Stomach (tissue), 9 donors: ENCODE measurements around the gene SMARCB1. TPM values are rescaled to one million over a fixed set of nuclear protein-coding genes. Genes with fewer than 3 reads are reported as not detected.
A peak's percentile ranks its signal among the peaks of the same experiment; 100 is the strongest.
"Not testable (repeated sequence)": the region's sequence is repeated elsewhere in the genome, so short reads cannot be mapped to it uniquely, and the experiment has no call there.

Experiments
- DNase-seq, 2 donors: peaks; one replicate each; pipeline versions ENCODE4 v3.0.0 to v3.0.0-alpha.2; 2013 to 2019
- H3K27ac ChIP-seq, 5 donors: fragments of 200-600 bp in 4 of 5; sonication (generic) in 4 of 5; one replicate each; pipeline ENCODE4 v1.5.1; 2013 to 2019; ENCODE audit warnings: mild to moderate bottlenecking in 1 of 5, moderate library complexity in 1 of 5
- H3K27me3 ChIP-seq, 3 donors: fragments of 200-600 bp; sonication (generic); one replicate each; pipeline ENCODE4 v1.5.1; 2017 to 2019; ENCODE audit warnings: mixed run types in 1 of 3
- H3K36me3 ChIP-seq, 4 donors: fragments of 200-600 bp; sonication (generic); 1 replicate in 3 of 4; 2 replicates in 1 of 4; pipeline ENCODE4 v1.5.1; 2016 to 2019
- H3K4me1 ChIP-seq, 4 donors: fragments of 200-600 bp; sonication (generic); one replicate each; pipeline ENCODE4 v1.5.1; 2016 to 2019
- H3K4me3 ChIP-seq, 4 donors: fragments of 200-600 bp; sonication (generic) in 3 of 4; one replicate each; pipeline ENCODE4 v1.5.1; 2016 to 2019; ENCODE audit warnings: mild to moderate bottlenecking in 1 of 4
- H3K9me3 ChIP-seq, 4 donors: fragments of 200-600 bp; sonication (generic); one replicate each; pipeline ENCODE4 v1.5.1; 2016 to 2019
- CTCF ChIP-seq, 7 experiments: fragments of 450-650 bp in 4 of 7; fragments of 200-600 bp in 3 of 7; sonication (generic) in 3 of 7; IDR thresholded peaks; one replicate each; pipeline ENCODE4 v1.5.1; 2016 to 2019; ENCODE audit warnings: antibody characterized with exemption in 7 of 7, control low read depth in 2 of 7, mild to moderate bottlenecking in 1 of 7
- EP300 ChIP-seq: sonication (generic); formaldehyde crosslinking; IDR thresholded peaks from one replicate; pipeline ENCODE4 v1.6.1; 2017; ENCODE audit warnings: antibody characterized with exemption
- POLR2A ChIP-seq, 4 donors: fragments of 450-650 bp; IDR thresholded peaks; one replicate each; pipeline ENCODE4 v1.6.1; 2016; ENCODE audit warnings: antibody characterized with exemption in 4 of 4, control low read depth in 2 of 4, mild to moderate bottlenecking in 1 of 4, moderate library complexity in 1 of 4
- POLR2AphosphoS5 ChIP-seq, 3 donors: sonication (generic); formaldehyde crosslinking; IDR thresholded peaks; one replicate each; pipeline ENCODE4 v1.6.1; 2016; ENCODE audit warnings: antibody characterized with exemption in 3 of 3
- WGBS, 5 donors: extraction: QIAGEN DNeasy Blood & Tissue Kit in 3 of 5; methylation state at CpG; one replicate each; pipeline versions ENCODE4 v1.1.5 to v1.1.7; 2013 to 2018; 5-methylcytosine and 5-hydroxymethylcytosine counted together
- intact Hi-C: fragments of 100-400 bp; cut with DNase I; formaldehyde crosslinking; loops from one replicate; pipeline ENCODE4 v1.15.1; 2023; ENCODE audit warnings: low total_unique reads
- polyA plus RNA-seq, 3 donors: library from polyadenylated mRNA; stranded (reverse); fragments of 200-250 nt; gene quantifications; one replicate each; pipeline ENCODE4 v1.2.3, GENCODE V29; 2013
- total RNA-seq, 5 donors: library from RNA; depleted of rRNA; stranded (reverse); fragments of >200 nt; gene quantifications; one replicate each; pipeline versions ENCODE4 v1.1.0 to v1.2.3, GENCODE V29; 2014 to 2016
- donor health status: healthy with polysubstance abuse.
- donor health status: Bipolar disorder and iron deficiency.
- donor health status: healthy.

The SMARCB1 gene
- total and polyA plus RNA-seq, 8 donors: 13.4 to 74.6 (median 40.8) TPM

- H3K27me3 ChIP-seq: no peaks in the 10 kb centered on the region
- intact Hi-C loops: no loop called here
- 3 to 5% (median 3%) methylated on average over 35 to 58 of the region's 58 CpGs for WGBS, 5 donors
- H3K36me3 ChIP-seq: no peaks in the 10 kb centered on the region
- H3K9me3 ChIP-seq: no peaks in the 10 kb centered on the region
- TF ChIP-seq POLR2AphosphoS5 (IDR thresholded peaks at IDR 0.05): no peak
- TF ChIP-seq CTCF (IDR thresholded peaks at IDR 0.05): peak in 1 of 7 experiments; percentile 10
- DNase-seq: peak in 1 of 2 donors; percentile 74
- H3K4me1 ChIP-seq: peaks cover 13 to 27% (median 26%) of the 10 kb centered on the region in 4 donors
- peak overlapping the region; percentile 84 to 92 (median 91) for H3K27ac ChIP-seq
- H3K4me3 ChIP-seq: peak overlapping the region; percentile 62 to 74 (median 72)
Observed at GRCh38 chr22:23856721-23857605, 70.2 kb downstream of the SMARCB1 start.

- peaks cover 0 to 6% (median 1%) of the 10 kb centered on the region in 4 donors for H3K36me3 ChIP-seq
- intact Hi-C loops: no loop called here
- DNase-seq: peak; percentile 97 to 99
- H3K27ac ChIP-seq: peak within 1 kb of the TSS; percentile 84 to 92 (median 91)
- peak in 2 of 7 experiments; percentile 41 for TF ChIP-seq CTCF (IDR thresholded peaks at IDR 0.05)
- TF ChIP-seq EP300: no peak
- TF ChIP-seq POLR2AphosphoS5 (IDR thresholded peaks at IDR 0.05): peak; percentile 88 to 97 (median 94)
- TF ChIP-seq POLR2A (IDR thresholded peaks at IDR 0.05): peak in 1 of 4 donors; percentile 71
- no peaks in the 10 kb centered on the region for H3K9me3 ChIP-seq
- 0 to 2% (median 1%) methylated on average over 48 to 60 of the region's 60 CpGs for whole genome bisulfite sequencing, 5 donors
- no peaks in the 10 kb centered on the region for H3K27me3 ChIP-seq
- H3K4me3 ChIP-seq: peak within 1 kb of the TSS; percentile 62 to 74 (median 72)
- H3K4me1 ChIP-seq: peaks cover 13 to 27% (median 26%) of the 10 kb centered on the region in 4 donors
Observed at GRCh38 chr22:23857606-23858483, 71.1 kb downstream of the SMARCB1 start, which contains the start of gene SLC2A11. TSS of gene SLC2A11 (plus strand) at chr22:23857875. CDS start at chr22:23858000, 125 bp downstream.

- 52 to 66% (median 55%) methylated on average over 7 of the region's 7 CpGs for WGBS, 5 donors
- intact Hi-C loops: no loop called here
- H3K9me3 ChIP-seq: no peaks in the 10 kb centered on the region
- H3K27ac ChIP-seq: peak overlapping the region in 3 of 5 donors; percentile 85 to 91 (median 91)
- H3K4me3 ChIP-seq: peak overlapping the region; percentile 62 to 74 (median 72)
- peaks cover 13 to 27% (median 26%) of the 10 kb centered on the region in 4 donors for H3K4me1 ChIP-seq
- peak in 1 of 7 experiments; percentile 16 for TF ChIP-seq CTCF (IDR thresholded peaks at IDR 0.05)
- no peak for TF ChIP-seq POLR2AphosphoS5 (IDR thresholded peaks at IDR 0.05)
- peaks cover 0 to 12% (median 3%) of the 10 kb centered on the region in 4 donors for H3K36me3 ChIP-seq
- H3K27me3 ChIP-seq: no peaks in the 10 kb centered on the region
- DNase-seq: no peak
Observed at GRCh38 chr22:23858484-23858815, 71.7 kb downstream of the SMARCB1 start.

GRCh38 chr22:23859201-23859600, 72.4 kb downstream of the SMARCB1 start:
- intact Hi-C loops: no loop called here
- no peak overlapping the region for H3K4me3 ChIP-seq
- 95 to 97% (median 96%) methylated on average over 4 of the region's 4 CpGs for WGBS, 5 donors
- H3K27me3 ChIP-seq: no peaks in the 10 kb centered on the region
- TF ChIP-seq EP300: no peak
- TF ChIP-seq POLR2A (IDR thresholded peaks at IDR 0.05): no peak
- no peak for TF ChIP-seq POLR2AphosphoS5 (IDR thresholded peaks at IDR 0.05)
- TF ChIP-seq CTCF (IDR thresholded peaks at IDR 0.05): no peak
- no peak for DNase-seq
- peaks cover 0 to 16% (median 3%) of the 10 kb centered on the region in 4 donors for H3K36me3 ChIP-seq
- H3K9me3 ChIP-seq: no peaks in the 10 kb centered on the region
- H3K4me1 ChIP-seq: peaks cover 13 to 27% (median 26%) of the 10 kb centered on the region in 4 donors
- H3K27ac ChIP-seq: no peak overlapping the region

- H3K4me1 ChIP-seq: peaks cover 13 to 27% (median 26%) of the 10 kb centered on the region in 4 donors
- H3K27ac ChIP-seq, DNase-seq, H3K27me3 ChIP-seq, H3K9me3 ChIP-seq, intact Hi-C loops, H3K4me3 ChIP-seq: not testable (repeated sequence)
- peaks cover 0 to 16% (median 3%) of the 10 kb centered on the region in 4 donors for H3K36me3 ChIP-seq
- WGBS, 5 donors: 90 to 96% (median 95%) methylated on average over 8 of the region's 8 CpGs
Observed at GRCh38 chr22:23860187-23860586, 73.4 kb downstream of the SMARCB1 start.
